HG03457 (cell line): ENCODE results near the gene TTBK2.
"Not testable (repeated sequence)": the region's sequence is repeated elsewhere in the genome, so short reads cannot be mapped to it uniquely, and the experiment has no call there.

Source experiments
- ATAC-seq: cut with Tn5 transposase; IDR thresholded peaks from one replicate; pipeline ENCODE4 v1.9.1; 2021; ENCODE audit warnings: moderate number of reproducible peaks; ENCODE audit not compliant: unreplicated experiment

TTBK2 gene

DNA sequence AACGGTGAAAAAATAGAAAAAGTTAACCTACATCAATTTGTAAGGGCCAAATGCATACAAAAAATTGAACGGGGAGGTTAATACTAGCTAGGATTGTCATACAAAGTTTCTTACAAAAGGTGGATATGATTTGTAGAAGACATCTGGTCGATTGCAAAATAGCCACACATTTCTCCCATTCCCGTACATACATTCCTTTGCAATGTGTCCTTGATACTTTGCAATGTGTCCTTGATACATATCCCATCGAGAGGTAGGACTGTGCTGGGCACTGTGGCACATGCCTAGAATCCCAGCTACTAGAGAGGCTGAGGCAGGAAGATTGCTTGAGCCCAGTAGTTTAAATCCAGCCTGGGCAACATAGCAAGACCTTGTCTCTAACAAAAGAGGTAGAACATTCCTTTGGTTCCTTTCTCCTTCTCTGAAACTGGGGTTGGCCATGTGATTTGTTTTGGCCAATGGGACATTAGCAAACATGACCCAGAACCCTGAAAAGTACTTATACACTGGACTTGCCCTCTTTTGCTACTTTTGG, 9.5 kb downstream of the TTBK2 start:
- ATAC-seq: no peak

DNA sequence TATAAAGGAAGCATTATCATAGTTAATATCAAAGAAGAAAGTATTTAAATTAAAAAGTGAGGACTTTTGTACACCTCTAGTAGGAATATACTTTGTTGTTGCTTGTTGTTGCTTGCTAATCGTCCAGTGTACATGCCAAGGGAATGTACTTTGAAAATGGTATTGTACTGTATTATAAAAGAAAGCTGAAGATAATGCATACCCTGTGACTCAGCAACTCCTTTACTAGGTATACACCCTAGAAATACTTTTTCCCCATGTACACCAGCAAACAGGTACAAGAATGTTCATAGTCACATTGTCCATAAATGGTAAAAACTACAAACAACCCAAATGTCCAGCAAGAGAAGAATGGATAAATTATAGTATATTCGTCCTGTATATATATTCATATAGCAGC, 12.0 kb downstream of the TTBK2 start:
- no peak for ATAC-seq

DNA sequence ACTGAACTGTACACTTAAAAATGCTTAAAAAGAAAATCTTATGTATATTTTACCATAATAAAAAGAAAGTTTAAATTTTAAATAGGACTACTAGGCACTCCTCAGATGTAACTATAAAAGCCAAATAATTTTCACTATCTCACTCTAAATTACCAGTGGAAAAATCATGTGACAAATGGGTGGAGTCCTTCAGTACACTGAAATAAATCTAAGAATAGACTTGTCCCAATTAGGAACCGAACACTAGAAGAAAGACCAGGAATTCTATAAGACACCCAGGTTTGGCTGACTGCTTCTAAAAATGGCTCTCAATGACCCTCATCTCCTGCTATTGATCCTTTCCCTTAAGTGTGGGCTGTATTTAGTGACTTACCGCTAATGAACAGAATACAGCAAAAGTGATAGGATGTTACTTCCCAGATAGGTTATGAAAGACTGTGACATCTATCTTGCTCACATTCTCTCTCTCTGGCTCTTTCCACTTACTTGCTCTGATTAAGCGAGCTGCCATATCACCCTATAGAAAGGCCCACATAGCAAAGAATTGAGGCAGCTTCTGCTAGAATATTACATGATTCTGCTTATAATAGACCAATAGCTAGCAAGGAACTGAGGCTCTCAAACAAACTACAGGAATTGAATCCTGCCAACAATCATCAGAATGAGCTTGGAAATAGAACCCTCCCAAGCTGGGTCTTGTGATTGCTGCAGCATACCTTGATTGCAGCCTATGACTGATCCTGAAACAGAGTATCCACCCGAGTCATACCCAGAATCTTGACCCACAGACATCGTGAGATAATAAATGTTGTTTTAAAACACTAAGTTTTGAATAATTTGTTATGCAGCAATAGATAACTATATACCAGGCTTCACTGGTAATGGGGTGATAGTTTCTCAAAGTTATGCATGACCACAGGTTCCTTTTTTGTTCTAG, 16.9 kb downstream of the TTBK2 start:
- ATAC-seq: no peak

DNA sequence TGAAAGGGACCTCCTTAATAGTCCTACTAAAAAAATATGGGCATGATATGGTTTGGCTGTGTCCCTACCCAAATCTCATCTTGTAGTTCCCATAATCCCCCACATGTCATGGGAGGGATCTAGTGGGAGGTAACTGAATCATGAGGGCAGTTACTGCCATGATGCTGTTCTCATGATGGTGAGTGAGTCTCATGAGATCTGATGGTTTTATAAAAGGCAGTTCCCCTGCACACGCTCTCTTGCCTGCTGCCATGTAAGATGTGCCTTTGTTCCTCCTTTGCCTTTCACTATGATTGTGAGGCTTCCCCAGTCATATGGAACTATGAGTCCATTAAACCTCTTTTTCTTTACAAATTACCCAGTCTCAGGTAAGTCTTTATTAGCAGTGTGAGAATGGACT, 26.7 kb downstream of the TTBK2 start:
- not testable (repeated sequence) for ATAC-seq

DNA sequence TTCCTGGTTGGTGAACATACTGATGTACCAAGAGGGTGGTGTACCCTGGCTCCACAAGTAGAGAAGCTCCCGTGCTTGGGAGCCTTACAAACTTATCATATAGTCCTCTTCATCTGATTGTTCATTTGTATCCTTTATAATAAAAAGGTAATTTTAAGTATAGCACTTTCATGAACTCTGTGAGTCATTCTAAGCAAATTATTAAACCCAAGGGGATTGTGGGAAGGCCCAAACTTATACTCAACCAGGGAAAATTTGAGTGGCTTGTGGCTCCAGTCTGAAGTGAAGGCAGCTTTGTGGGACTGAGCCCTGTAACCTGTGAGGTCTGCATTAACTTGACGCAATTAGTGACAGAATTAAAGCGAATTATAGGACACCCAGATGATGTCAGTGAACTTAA, 29.0 kb downstream of the TTBK2 start:
- ATAC-seq: no peak

DNA sequence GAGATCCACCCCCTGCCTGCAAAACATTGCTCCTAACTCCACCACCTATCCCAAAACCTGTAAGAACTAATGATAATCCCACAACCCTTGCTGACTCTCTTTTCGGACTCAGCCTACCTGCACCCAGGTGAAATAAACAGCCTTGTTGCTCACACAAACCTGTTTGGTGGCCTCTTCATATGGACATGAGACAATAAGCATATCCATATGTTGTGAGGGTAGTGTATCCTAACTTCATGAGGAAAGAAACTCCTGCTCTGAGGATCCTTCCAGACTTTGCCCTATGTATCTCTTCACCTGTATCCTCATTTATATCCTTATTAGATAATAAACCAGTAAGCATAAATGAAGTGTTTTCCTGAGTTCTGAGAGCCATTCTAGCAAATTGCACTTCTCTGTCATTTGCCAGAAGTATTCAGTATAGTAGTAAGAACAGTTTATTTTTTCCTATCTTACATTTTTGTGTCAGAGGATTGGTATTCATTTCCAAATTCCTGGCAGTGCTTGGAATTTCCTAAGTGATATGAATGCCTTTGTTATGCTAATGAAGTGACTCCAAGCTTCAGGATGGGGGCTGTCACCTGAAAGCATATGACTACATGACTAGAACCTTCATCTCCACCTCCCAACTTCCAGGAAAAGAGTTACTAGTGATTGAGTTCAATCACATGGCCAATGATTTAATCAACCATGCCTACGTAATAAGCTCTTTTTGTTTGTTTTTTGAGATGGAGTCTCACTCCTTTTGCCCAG, 30.2 kb downstream of the TTBK2 start:
- ATAC-seq: no peak

DNA sequence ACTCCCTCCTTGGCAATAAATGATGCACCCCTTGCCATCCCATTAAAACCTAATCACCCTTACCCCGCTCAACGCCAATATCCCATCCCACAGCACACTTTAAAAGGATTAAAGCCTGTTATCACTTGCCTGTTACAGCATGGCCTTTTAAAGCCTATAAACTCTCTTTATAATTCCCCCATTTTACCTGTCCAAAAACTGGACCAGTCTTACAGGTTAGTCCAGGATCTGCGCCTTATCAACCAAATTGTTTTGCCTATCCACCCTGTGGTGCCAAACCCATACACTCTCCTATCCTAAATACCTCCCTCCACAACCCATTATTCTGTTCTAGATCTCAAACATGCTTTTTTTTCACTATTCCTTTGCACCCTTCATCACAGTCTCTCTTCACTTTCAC, 33.2 kb downstream of the TTBK2 start:
- not testable (repeated sequence) for ATAC-seq

DNA sequence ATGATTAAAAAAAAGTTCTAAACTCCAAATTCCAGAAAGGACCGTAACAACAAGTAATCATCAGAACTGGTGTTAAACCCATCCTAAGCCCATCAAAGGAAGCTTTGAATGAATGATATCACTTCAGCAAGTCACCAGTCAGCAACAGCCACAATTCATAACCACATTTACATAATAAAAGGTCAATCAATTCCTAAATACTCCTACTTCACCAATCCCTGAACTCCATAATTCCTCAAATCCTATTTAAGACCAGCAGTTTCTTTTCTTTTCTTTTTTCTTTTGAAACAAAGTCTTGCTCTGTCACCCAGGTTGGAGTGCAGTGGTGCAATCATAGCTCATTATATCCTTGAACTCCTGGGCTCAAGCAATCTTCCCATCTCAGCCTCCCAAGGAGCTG, 40.5 kb downstream of the TTBK2 start:
- ATAC-seq: no peak

DNA sequence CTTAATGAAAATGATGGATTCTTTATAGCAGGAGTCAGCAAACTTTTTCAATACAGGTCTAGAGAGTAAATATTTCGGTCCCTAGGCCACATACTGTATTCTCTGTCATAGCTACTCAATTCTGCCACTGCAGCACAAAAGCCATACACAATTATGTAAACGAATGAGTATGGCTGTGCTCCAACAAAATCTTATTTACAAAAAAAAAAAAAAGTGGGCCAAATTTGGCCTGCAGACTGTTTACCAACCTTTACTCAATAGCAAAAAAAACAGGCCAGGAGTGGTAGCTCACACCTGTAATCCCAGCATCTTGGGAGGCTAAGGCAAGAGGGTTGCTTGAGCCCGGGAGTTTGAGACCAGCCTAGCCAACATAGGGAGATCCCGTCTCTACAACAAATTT, 41.1 kb downstream of the TTBK2 start:
- ATAC-seq: no peak

DNA sequence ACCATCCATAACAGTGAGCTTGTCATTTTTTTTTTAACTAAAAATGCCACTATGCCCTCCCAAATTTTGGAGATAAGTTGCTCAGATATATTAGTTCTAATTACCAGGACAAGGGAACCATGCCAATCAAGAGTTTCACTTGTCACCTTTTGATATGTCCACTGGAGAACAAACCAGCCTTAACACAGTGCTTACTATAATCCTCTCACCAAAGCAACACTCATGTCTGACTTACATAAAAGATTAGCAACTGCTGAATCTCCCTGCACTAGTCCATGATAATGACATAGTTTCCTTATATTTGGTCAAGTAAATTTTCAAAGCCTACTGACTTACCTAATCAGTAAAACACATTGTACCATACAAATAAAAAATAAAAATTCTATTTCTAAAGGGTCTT, 44.4 kb downstream of the TTBK2 start:
- no peak for ATAC-seq

DNA sequence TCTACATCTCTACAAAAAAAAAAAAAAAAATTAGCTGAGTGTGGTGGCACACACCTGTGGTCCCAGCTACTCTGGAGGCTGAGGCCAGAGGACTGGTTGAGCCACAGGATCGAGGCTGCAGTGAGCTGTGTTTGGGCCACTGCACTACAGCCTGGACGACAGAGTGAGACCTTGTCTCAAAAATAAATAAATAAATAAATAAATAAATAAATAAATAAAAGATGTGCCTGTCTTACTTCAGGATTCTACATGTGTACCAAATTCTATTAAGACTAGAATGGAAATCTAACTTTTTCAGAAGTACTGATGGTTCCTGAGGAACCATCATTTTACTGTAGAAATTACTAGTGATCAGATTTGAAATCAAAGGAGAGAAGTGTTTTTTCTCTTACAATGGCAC, 51.9 kb downstream of the TTBK2 start:
- no peak for ATAC-seq

DNA sequence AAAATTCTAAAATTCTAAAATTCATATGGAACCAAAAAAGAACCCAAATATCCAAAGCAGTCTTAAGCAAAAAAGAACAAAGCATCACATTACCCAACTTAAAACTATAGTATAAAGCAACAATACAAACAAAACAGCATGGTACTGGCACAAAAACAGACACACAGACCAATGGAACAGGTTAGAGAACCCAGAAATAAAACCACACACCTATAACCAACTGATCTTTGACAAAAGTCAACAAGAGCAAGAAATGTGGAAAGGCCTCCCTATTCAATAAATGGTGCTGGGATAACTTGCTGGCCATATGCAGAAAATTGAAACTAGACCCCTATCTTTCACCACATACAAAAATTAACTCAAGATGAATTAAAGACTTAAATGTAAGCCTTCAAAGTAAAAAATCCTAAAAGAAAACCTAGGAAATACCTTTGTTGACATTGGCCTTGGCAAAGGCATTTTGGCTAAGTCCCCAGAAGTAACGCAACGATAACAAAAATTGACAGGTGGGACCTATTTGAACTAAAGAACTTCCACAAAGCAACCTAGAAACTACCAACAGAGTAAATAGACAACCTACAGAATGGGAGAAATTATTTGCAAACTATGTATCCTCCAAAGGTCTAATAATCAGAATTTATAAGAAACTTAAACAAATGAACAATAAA, 56.9 kb downstream of the TTBK2 start:
- ATAC-seq: no peak

DNA sequence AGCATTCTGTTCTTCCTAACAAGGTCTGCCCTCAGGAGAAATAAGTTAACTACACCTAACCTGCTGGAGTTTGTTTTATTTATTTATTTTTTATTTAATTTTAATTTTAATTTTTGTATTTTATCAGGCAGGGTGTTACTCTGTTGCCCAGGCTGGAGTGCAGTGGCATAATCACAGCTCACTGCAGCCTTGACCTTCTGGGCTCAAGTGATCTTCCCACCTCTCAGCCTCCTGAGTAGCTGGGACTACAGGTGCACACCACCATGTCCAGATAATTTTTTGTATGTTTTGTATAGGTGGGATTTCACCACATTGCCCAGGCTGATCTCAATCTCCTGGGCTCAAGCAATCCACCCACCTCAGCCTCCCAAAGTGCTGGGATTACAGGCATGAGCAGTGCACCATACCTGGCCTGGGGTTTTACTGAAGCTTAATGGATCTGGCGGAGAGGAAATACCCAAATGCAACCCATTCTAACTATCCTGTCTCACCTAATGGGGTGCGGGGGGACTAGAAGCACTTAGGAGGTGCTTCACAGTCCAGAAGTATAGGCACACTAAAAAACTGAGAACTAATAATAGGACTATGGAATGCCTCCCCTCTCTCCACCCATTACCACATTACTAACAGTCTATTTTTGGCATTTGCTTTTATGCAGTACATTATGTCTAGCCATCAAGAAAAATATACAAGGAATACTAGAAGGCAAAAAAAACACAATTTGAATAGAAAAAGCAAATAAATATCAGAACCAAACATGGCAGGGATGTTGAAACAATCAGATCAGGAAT, 61.4 kb downstream of the TTBK2 start:
- ATAC-seq: no peak

DNA sequence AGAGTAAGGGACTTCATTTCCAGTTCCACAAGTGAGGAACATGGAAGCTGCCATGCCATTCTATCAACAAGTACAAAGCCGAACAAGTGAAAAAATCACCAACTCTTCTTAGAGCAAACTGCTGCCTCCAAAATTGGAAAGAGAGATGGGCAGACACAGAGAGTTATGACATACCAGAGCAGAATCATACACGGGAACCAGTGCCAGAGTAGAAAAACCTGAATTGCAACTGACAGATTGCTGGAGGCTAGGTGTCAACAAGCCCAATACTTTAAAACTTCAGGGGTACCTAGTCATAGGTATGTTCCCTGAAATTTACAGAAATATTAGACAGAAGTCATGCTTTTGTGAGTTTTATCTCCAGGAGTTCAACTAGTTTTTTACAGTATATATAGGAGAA, 62.0 kb downstream of the TTBK2 start:
- no peak for ATAC-seq

DNA sequence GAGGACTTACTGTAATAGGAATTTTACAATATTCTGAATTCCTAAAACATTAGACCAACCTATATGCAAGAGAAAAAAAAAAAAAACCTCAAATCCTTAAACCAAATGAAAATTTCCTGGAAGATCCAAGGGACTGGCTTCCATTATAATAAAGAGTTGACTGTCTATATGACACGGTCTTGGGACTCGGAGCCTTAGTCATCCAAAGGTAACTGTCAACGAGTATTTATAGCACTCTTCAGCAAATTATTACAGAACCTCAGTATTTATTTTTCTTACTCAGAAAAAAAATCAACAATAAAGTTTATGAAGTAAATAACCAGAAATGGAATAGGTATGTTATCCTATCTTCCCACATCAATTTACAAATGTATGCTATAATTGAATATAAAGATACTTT, 66.0 kb downstream of the TTBK2 start:
- ATAC-seq: no peak

DNA sequence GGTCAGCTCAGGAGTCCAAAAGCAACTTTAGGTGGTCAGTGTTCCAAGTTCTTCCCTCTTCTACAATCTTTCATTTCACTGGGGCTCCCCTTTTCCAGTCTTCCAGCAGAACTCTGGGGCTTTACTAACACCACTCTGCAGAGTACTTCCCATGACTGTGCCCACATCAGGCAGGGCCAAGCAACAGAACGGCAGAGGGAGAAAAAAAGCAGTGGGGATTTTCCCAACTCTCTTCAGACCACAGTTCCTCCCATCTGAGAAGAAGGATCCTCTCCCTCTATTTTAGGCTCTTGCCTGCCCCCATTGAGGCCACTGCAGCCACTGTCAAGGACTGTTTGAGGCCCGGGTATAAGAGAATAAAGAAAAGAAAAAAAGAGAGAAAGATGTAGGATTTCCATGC, 70.7 kb downstream of the TTBK2 start:
- no peak for ATAC-seq

DNA sequence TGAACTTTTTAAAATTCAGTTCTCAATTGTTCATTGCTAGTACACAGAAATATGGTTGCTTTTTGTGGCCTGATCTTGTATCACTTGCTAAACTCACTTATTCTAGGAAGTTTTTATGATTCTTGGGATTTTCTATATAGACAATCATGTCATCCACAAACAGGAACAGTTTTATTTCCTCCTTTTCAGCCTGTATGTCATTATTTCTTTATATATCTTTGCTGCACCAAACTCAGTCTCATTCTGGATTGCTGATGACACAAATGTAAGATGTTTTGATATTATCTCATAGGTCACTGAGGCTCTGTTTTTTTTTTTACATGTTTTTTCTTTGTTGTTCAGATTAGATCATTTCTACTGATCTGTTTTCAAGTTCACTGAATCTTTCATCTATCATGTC, 71.7 kb downstream of the TTBK2 start:
- ATAC-seq: no peak

DNA sequence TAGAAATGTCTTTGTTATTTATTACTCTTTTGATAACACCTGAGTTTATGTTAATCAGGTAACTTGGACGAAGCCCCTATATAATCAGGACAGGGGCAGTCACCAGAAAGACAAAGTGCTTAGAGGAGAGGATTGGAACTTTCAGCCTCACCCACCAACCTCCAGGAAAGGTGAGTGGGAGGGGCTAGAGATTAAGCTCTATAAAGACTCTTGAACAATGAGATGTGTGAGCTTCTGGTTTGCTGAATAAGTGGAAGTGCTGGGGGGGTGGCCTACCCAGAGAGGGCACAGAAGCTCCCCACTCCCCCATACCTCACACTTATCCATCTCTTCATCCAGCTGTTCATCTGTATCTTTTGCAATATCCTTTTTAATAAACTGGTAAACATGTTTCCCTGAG, 73.9 kb downstream of the TTBK2 start:
- no peak for ATAC-seq

DNA sequence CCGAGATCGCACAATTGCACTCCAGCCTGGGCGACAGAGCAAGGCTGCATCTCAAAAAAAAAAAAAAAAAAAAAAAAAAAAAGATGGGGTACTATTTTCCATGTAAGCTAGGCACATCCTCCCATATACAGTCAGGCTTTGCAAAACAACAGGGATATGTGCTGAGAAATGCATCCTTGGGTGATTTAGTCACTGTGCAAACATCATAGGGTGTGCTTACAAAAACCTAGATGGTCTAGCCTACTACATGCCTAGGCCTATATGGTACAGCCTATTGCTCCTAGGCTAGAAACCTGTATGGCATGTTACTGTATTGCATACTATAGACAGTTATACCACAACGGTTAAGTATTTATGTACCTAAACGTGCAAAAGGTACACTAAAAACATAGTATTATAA, 75.0 kb downstream of the TTBK2 start:
- no peak for ATAC-seq

DNA sequence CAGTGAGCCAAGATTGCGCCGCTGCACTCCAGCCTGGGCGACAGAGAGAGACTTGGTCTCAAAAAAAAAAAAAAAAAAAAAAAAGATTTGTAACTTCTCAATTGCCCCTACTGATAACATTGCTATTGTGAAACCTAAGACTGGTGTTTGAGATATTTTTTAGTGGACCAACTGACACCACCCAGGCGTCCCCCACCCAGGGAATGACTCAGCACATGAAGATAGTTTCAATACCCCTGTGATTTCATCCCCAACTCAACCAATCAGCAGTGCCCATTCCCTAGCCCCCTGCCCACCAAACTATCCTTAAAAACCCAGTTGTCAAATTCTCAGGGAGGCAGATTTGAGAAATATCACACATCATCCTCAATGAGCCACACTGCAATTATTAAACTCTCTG, 76.9 kb downstream of the TTBK2 start:
- no peak for ATAC-seq

DNA sequence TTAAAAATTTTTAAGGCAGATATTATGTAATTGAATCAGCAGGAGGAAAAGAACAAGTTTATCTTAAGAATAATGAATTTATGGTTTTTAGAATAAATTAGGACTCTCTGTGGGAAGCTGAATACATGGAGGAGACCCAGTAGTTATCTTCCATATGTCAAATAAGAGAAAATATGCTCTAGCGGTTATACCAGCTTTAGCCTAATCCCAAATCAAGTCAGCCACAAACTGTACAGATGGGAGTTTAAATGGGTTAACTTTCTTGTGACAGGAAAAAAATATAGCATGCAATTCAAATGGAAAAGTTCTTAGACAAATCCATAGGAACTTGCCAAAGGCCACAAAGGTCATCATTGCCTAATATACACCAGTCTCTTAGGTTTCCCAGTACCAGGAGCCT, 84.3 kb downstream of the TTBK2 start:
- no peak for ATAC-seq
